Right renal pelvis (tissue), 4 donors: ENCODE measurements around the gene COA7. TPM values are rescaled to one million over a fixed set of nuclear protein-coding genes. Genes with fewer than 3 reads are reported as not detected.

Experiments
- DNase-seq, 4 donors: peaks; one replicate each; pipeline ENCODE4 v3.0.0-alpha.2; 2013; ENCODE audit warnings: low read depth in 4 of 4, low spot score in 3 of 4, missing footprints in 1 of 4
- polyA plus RNA-seq, 4 donors: library from polyadenylated mRNA; unstranded; fragments of 120-200 nt; gene quantifications; one replicate each; pipeline ENCODE4 v1.2.1, GENCODE V29; 2013; ENCODE audit not compliant: insufficient read length in 4 of 4

The COA7 gene
- polyA plus RNA-seq, 4 donors: 16.2 to 19.4 (median 18.7) TPM

DNA sequence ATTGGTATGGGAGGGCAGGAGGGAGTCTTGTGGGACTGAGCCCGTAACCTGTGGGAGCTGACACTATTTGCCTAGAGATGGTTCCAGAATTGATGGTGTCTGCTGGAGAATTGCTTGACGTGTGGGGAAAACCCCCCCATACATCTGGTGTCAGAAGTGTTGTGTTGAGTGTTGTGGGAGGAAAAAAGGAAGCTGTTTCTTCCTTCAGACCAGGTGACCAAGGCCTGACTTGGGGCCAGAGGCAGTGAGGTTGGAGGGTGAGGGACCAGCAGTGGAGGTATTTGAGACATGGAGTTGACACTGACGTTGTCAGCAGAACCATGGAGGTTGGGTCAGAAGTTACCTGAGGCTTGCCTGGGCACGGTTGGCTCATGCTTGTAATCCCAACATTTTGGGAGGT lies 56.8 kb downstream of the COA7 start:
- DNase-seq: no peak

DNA sequence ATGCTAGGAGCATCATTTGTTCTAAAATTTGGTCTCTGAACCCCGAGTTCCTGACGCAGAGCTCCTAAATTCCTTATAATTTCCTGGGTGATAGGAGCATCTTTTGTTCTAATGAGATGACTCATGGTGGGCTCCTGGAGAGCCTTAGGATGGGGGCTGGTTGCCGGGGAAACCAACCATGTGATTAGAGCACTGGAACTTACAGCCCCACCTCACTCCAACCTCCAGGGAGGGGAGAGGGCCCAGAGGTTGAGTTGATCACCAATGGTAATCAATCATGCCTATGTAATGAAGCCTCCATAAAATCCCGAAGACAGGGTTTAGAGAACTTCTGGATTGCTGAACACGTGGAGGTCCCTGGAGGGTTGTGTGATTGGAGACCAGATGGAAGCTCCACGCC lies 57.5 kb downstream of the COA7 start:
- DNase-seq: no peak

DNA sequence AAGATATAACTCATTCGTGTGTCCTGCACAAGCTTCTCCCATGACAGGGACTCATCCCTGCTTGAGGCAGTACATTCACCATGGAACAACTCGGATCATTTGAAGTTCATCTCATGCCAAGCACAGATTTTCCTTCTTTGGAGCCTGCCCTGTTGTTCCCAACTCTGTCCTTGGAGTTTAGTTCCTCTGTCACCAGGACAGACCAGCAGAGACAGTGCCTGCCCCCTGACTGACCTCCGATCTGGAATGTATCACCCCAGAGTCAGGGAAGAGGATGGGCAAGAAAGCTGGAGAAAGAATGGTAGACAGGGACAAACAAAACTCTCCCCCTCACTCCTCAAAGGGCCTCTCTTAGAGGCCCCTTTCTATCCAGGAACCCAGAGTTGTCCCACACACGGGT lies 60.2 kb downstream of the COA7 start:
- DNase-seq: no peak

GRCh38 chr1:52636721-52637695 lies 61.1 kb downstream of the COA7 start:
- DNase-seq: no peak

DNA sequence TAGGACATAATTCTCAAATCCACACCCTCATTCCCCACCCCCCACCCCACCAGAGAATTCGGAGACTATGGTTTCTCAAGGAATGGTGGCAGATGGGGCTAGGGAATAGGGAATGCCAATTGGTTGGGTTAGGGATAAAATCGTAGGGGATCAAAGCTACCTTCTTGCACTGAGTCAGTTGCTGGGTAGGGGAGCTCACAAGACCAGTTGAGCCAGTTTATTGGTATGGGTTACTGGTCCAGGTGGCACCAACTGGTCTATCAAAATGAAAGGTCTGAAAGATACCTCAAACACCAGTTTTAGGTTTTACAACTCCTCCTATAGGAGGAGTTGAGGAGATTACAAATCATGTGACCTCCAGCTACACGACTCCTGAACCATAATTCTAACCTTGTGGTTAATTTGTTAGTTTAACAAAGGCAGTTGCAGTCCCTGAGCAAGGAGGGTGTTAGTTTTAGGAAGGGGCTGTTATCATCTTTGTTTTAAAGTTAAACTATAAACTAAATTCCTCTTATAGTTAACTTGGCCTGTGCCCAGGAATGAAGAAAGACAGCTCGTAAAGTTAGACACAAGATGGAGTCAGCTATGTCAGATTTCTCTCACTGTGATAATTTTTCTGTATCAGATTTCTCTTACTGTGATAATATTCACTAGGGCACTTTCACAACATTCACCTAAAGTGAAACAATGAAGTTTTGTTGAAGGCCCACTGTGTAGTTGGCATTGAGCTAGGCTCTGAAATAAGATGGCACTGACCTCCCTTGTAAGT lies 62.6 kb downstream of the COA7 start:
- no peak for DNase-seq

Other genes starting within 250 kb of the COA7 start
- gene TUT4, start 145.3 kb downstream of the COA7 start, polyA plus RNA-seq: 10 to 100 TPM; 66.8 to 82.6 (median 80.8) TPM
- gene GPX7, start 96.0 kb downstream of the COA7 start, polyA plus RNA-seq: 10 to 100 TPM; 72.1 to 91.2 (median 80.3) TPM
- 1 to 10 TPM; 1.2 to 2.1 (median 1.4) TPM for gene SHISAL2A, start 65.2 kb downstream of the COA7 start, polyA plus RNA-seq
- 10 to 100 TPM; 24.3 to 28.4 (median 26.2) TPM for gene ZYG11B, start 28.1 kb upstream of the COA7 start, polyA plus RNA-seq
- gene ZYG11A, start 144.4 kb upstream of the COA7 start, polyA plus RNA-seq: under 1 TPM; 0.06 to 0.14 (median 0.12) TPM
- 100 to 1,000 TPM; 111 to 155 (median 118) TPM for gene ECHDC2, start 223.4 kb upstream of the COA7 start, polyA plus RNA-seq
- gene SCP2, start 228.9 kb upstream of the COA7 start, polyA plus RNA-seq: 100 to 1,000 TPM; 198 to 240 (median 227) TPM